GM18508 (cell line): Measurements from ENCODE around the gene ANKRD36C.
"Not testable (repeated sequence)": the region's sequence is repeated elsewhere in the genome, so short reads cannot be mapped to it uniquely, and the experiment has no call there.

Source experiments
- ATAC-seq: cut with Tn5 transposase; IDR thresholded peaks from one replicate; pipeline ENCODE4 v1.9.1; 2021; ENCODE audit warnings: moderate number of reproducible peaks; ENCODE audit not compliant: insufficient read depth, unreplicated experiment

ANKRD36C gene

GRCh38 chr2:95813311-95813710 is 178.3 kb downstream of the ANKRD36C start:
- not testable (repeated sequence) for ATAC-seq

- no peak for ATAC-seq
Measured at GRCh38 chr2:95799892-95800291, 191.7 kb downstream of the ANKRD36C start.

- not testable (repeated sequence) for ATAC-seq
Measured at GRCh38 chr2:95799147-95799889, 192.3 kb downstream of the ANKRD36C start.

GRCh38 chr2:95796249-95797099 is 195.2 kb downstream of the ANKRD36C start:
- ATAC-seq = not testable (repeated sequence)

- ATAC-seq = not testable (repeated sequence)
Measured at GRCh38 chr2:95793970-95794369, 197.7 kb downstream of the ANKRD36C start.

GRCh38 chr2:95790180-95790579 is 201.4 kb downstream of the ANKRD36C start:
- ATAC-seq = not testable (repeated sequence)

GRCh38 chr2:95789385-95789784 is 202.2 kb downstream of the ANKRD36C start:
- ATAC-seq = not testable (repeated sequence)

- not testable (repeated sequence) for ATAC-seq
Measured at GRCh38 chr2:95788642-95789041, 203.0 kb downstream of the ANKRD36C start.
